Colonic mucosa (tissue), 4 donors: ENCODE results near the gene TNFAIP8. TPM values are rescaled to one million over a fixed set of nuclear protein-coding genes. Genes with fewer than 3 reads are reported as not detected.

Experiments
- DNase-seq: peaks from one replicate; pipeline ENCODE4 v3.0.0-alpha.2; 2020
- H3K27ac ChIP-seq: fragments of 200-600 bp; one replicate; pipeline ENCODE4 v1.8.0; 2021
- H3K27me3 ChIP-seq: fragments of 200-600 bp; one replicate; pipeline ENCODE4 v1.8.0; 2021
- H3K36me3 ChIP-seq: fragments of 200-600 bp; one replicate; pipeline ENCODE4 v1.8.0; 2021
- H3K4me1 ChIP-seq: fragments of 200-600 bp; one replicate; pipeline ENCODE4 v1.8.0; 2021; ENCODE audit warnings: mild to moderate bottlenecking
- H3K4me3 ChIP-seq: fragments of 200-600 bp; one replicate; pipeline ENCODE4 v1.8.0; 2021
- H3K9ac ChIP-seq, 2 donors: one replicate each; pipeline ENCODE4 v1.7.0; 2013; ENCODE audit warnings: control low read depth in 2 of 2, low read depth in 2 of 2, low read length in 2 of 2
- H3K9me3 ChIP-seq: fragments of 200-600 bp; one replicate; pipeline ENCODE4 v1.8.0; 2021
- intact Hi-C: fragments of 100-400 bp; cut with DNase I; formaldehyde crosslinking; loops from one replicate; pipeline ENCODE4 v1.14.1; 2022
- total RNA-seq, 2 donors: library from RNA; stranded (reverse); fragmentation: NEBNext Ultra II Directional in 1 of 2; extraction: Animal tissue kit (Norgen Biotek cat#: 25700) in 1 of 2; gene quantifications; one replicate each; pipeline ENCODE4 v1.2.1, GENCODE V29; 2021
- TF ChIP-seq, protein P1 (sequence below): fragments of 200-600 bp; IDR thresholded peaks from one replicate; pipeline ENCODE4 v1.8.0; 2022; ENCODE audit warnings: antibody characterized with exemption, mild to moderate bottlenecking
- donor health status: healthy.
- donor health status: DM: no; HTN: no; CAD: no.
- donor health status: DM: no; HTN: no; CAD: no.

TNFAIP8 gene
- total RNA-seq, 2 donors from 2014 or later = 11.0 to 12.7 TPM

- DNase-seq = no peak
- intact Hi-C loops = no loop called here
- peak overlapping the region; percentile 44 to 64 for H3K9ac ChIP-seq
- H3K9me3 ChIP-seq = no peaks in the 10 kb centered on the region
- no peaks in the 10 kb centered on the region for H3K36me3 ChIP-seq
- peak overlapping the region; percentile 24 for H3K27ac ChIP-seq
- H3K4me3 ChIP-seq = peak overlapping the region; percentile 56
- TF ChIP-seq, protein P1, sequence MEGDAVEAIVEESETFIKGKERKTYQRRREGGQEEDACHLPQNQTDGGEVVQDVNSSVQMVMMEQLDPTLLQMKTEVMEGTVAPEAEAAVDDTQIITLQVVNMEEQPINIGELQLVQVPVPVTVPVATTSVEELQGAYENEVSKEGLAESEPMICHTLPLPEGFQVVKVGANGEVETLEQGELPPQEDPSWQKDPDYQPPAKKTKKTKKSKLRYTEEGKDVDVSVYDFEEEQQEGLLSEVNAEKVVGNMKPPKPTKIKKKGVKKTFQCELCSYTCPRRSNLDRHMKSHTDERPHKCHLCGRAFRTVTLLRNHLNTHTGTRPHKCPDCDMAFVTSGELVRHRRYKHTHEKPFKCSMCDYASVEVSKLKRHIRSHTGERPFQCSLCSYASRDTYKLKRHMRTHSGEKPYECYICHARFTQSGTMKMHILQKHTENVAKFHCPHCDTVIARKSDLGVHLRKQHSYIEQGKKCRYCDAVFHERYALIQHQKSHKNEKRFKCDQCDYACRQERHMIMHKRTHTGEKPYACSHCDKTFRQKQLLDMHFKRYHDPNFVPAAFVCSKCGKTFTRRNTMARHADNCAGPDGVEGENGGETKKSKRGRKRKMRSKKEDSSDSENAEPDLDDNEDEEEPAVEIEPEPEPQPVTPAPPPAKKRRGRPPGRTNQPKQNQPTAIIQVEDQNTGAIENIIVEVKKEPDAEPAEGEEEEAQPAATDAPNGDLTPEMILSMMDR = no peak
- no peaks in the 10 kb centered on the region for H3K4me1 ChIP-seq
- no peaks in the 10 kb centered on the region for H3K27me3 ChIP-seq
Observed at GRCh38 chr5:119356612-119357188, 881 bp downstream of the TNFAIP8 start.

- Histone ChIP-seq H3K4me1 (no peaks in the 10 kb centered on the region), H3K4me3 (peak overlapping the region; percentile 56), H3K27ac (peak overlapping the region; percentile 24), H3K9ac (peak overlapping the region in 1 of 2 donors; percentile 36), H3K27me3 (no peaks in the 10 kb centered on the region), H3K9me3 (no peaks in the 10 kb centered on the region), H3K36me3 (no peaks in the 10 kb centered on the region)
- TF ChIP-seq, protein P1 = no peak
- no peak for DNase-seq
- intact Hi-C loops = no loop called here
Observed at GRCh38 chr5:119357270-119357669, 1.5 kb downstream of the TNFAIP8 start.

DNA sequence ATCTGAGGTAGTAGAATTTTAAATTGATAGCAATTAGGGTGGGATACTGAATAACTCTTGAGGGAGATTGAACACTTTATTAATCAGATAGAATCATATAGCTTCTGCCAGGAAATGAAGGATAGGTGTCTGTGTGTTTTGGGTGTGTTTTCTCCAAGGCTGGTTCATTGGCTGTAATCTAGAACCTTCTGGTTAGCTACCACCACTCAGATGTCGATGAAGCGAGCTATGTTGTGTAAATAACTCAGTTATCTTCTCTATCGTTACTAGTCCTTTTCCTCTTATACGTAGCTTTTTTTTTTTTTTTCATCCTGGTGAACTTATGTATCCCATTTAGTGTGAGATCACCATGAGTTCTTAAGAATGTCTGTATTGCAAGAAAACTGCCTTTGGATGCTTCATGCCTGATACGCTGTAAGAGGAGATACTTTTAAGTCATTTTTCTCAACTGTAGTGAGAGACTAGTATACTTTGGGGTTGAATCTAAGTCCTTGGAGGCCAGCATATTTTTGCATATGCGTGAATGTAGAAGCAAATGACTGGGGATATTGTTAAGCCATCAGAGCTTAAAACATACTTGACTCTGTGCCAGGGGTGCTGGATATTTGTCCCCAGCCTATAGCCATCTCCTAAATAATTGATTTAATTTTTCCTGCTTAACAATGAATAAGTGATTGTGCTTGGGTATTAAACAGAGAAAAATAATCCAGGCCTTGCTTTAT, 2.1 kb downstream of the TNFAIP8 start:
- TF ChIP-seq, protein P1 = no peak
- H3K4me1 ChIP-seq = no peaks in the 10 kb centered on the region

GRCh38 chr5:119358530-119358900, 2.7 kb downstream of the TNFAIP8 start:
- Histone ChIP-seq H3K27ac (no peak overlapping the region), H3K4me1 (no peaks in the 10 kb centered on the region), H3K36me3 (no peaks in the 10 kb centered on the region), H3K27me3 (no peaks in the 10 kb centered on the region), H3K4me3 (no peak overlapping the region), H3K9ac (no peak overlapping the region), H3K9me3 (no peaks in the 10 kb centered on the region)
- TF ChIP-seq, protein P1 = no peak
- no peak for DNase-seq
- intact Hi-C loops = no loop called here

More for the DNA sequence above, 2.1 kb downstream of the TNFAIP8 start:
- Histone ChIP-seq H3K27me3 (no peaks in the 10 kb centered on the region), H3K9me3 (no peaks in the 10 kb centered on the region), H3K36me3 (no peaks in the 10 kb centered on the region), H3K4me3 (no peak overlapping the region), H3K27ac (no peak overlapping the region), H3K9ac (no peak overlapping the region)
- intact Hi-C loops = no loop called here
- DNase-seq = no peak

DNA sequence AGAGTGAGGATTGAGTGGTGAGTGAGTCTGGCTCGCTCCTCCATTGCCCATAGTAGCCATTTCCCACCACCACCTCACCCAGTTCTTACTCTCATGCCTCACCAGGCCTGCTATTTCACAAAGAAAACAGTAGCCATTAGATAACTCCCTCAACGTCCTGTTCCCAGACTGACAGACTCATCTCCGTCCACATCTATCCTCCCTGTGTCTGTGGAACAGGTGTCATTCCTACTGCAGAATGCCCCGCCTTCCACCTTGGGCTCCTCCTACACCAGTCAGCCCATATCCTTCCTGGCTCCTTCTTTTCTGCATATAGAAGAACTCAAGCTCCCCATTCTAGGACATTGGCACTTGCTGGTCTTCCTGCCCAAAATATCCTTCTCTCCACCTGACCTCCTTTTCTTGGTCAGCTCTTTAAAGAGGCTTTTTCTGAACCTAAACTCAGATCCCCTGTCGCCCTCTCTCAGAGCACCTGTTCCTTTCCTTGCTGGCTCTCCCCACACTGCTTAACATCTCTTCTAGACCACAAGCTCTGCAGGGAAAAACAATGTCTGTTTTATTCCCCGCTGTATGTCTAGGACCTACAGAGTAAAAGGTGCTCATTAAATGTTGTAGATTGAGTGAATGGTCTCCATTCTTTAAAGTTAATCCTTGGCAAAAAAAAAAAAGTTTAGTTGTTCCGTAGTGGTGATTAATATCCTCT, 3.2 kb downstream of the TNFAIP8 start:
- Histone ChIP-seq H3K27me3 (no peaks in the 10 kb centered on the region), H3K4me3 (no peak overlapping the region), H3K9ac (no peak overlapping the region), H3K9me3 (no peaks in the 10 kb centered on the region), H3K27ac (no peak overlapping the region), H3K36me3 (no peaks in the 10 kb centered on the region), H3K4me1 (no peaks in the 10 kb centered on the region)
- DNase-seq = no peak
- TF ChIP-seq, protein P1 = no peak
- intact Hi-C loops = no loop called here
